HEK293 (cell line): ENCODE data around the gene WRNIP1.

Experiments used
- CTCF ChIA-PET: fragments of 350-600 bp; formaldehyde crosslinking; extraction: SDS; loops from one replicate; lab custom pipeline; 2021; ENCODE audit warnings: antibody characterized with exemption; lab: Yijun Ruan, JAX
- POLR2A ChIA-PET: fragments of 300-600 bp; formaldehyde crosslinking; extraction: SDS; loops from one replicate; lab custom pipeline; 2020; ENCODE audit warnings: antibody characterized with exemption, inconsistent platforms; lab: Yijun Ruan, JAX
- H3K27ac ChIP-seq: fragments of 200-500 bp; sonication (Bioruptor generic); 2 replicates; pipeline ENCODE4 v1.5.1; 2014; ENCODE audit warnings: low read depth, low read length, control low read depth, inconsistent platforms; ENCODE audit errors: extremely low read depth
- H3K36me3 ChIP-seq, 2 experiments: fragments of 200-500 bp in 1 of 2; sonication (Bioruptor generic) in 1 of 2; 1 replicate in 1 of 2; 2 replicates in 1 of 2; pipeline ENCODE4 v1.5.1; 2014 to 2017; ENCODE audit warnings: inconsistent platforms in 2 of 2, low read length in 2 of 2; ENCODE audit not compliant: control insufficient read depth in 2 of 2, insufficient read depth in 1 of 2
- H3K4me1 ChIP-seq: fragments of 200-500 bp; sonication (Bioruptor generic); 2 replicates; pipeline ENCODE4 v1.5.1; 2014; ENCODE audit warnings: mild to moderate bottlenecking, low read length, inconsistent platforms; ENCODE audit not compliant: control insufficient read depth, insufficient read depth
- H3K4me3 ChIP-seq: 2 replicates; pipeline ENCODE4 v1.5.1; 2011; ENCODE audit warnings: low read depth, mild to moderate bottlenecking, control low read depth, low read length, moderate library complexity
- H3K9me3 ChIP-seq: fragments of 200-500 bp; sonication (Bioruptor generic); 2 replicates; pipeline ENCODE4 v1.5.1; 2014; ENCODE audit warnings: low read depth, low read length, inconsistent platforms; ENCODE audit not compliant: control insufficient read depth, insufficient read depth
- GLIS1 ChIP-seq: fragments of 450-650 bp; formaldehyde crosslinking; IDR thresholded peaks from 2 replicates; pipeline ENCODE4 v1.5.1; 2016; ENCODE audit warnings: missing biosample characterization, missing genetic modification characterization
- HOXA7 ChIP-seq: sonication (generic); formaldehyde crosslinking; IDR thresholded peaks from 2 replicates; pipeline ENCODE4 v1.8.1; 2022; ENCODE audit warnings: missing genetic modification reagents, borderline replicate concordance
- ZNF169 ChIP-seq: fragments of 450-650 bp; formaldehyde crosslinking; IDR thresholded peaks from 2 replicates; pipeline ENCODE4 v1.5.1; 2016; ENCODE audit warnings: missing biosample characterization, missing genetic modification characterization
- ZNF2 ChIP-seq: fragments of 450-650 bp; formaldehyde crosslinking; IDR thresholded peaks from 2 replicates; pipeline ENCODE4 v1.5.1; 2016; ENCODE audit warnings: missing biosample characterization, missing genetic modification characterization
- ZNF211 ChIP-seq: fragments of 450-650 bp; formaldehyde crosslinking; IDR thresholded peaks from 2 replicates; pipeline ENCODE4 v1.5.1; 2016; ENCODE audit warnings: low read depth, missing biosample characterization, missing genetic modification characterization
- ZNF24 ChIP-seq: fragments of 450-650 bp; formaldehyde crosslinking; IDR thresholded peaks from 2 replicates; pipeline ENCODE4 v1.5.1; 2016; ENCODE audit warnings: missing biosample characterization, missing genetic modification characterization
- ZNF248 ChIP-seq: fragments of 450-650 bp; formaldehyde crosslinking; IDR thresholded peaks from 2 replicates; pipeline ENCODE4 v1.5.1; 2017; ENCODE audit warnings: missing biosample characterization, missing genetic modification characterization
- ZNF324 ChIP-seq: fragments of 450-650 bp; formaldehyde crosslinking; IDR thresholded peaks from 2 replicates; pipeline ENCODE4 v1.5.1; 2016; ENCODE audit warnings: missing biosample characterization, missing genetic modification characterization
- ZNF473 ChIP-seq: fragments of 450-650 bp; formaldehyde crosslinking; IDR thresholded peaks from 2 replicates; pipeline ENCODE4 v1.5.1; 2017; ENCODE audit warnings: missing biosample characterization, missing genetic modification characterization
- ZNF548 ChIP-seq: fragments of 450-650 bp; formaldehyde crosslinking; IDR thresholded peaks from 2 replicates; pipeline ENCODE4 v1.5.1; 2016; ENCODE audit warnings: missing biosample characterization, missing genetic modification characterization
- ZNF560 ChIP-seq: fragments of 450-650 bp; formaldehyde crosslinking; IDR thresholded peaks from 2 replicates; pipeline ENCODE4 v1.5.1; 2017; ENCODE audit warnings: missing biosample characterization, missing genetic modification characterization, borderline replicate concordance
- ZNF585B ChIP-seq: fragments of 450-650 bp; formaldehyde crosslinking; IDR thresholded peaks from 2 replicates; pipeline ENCODE4 v1.5.1; 2016; ENCODE audit warnings: missing biosample characterization, missing genetic modification characterization
- ZNF768 ChIP-seq: fragments of 450-650 bp; formaldehyde crosslinking; IDR thresholded peaks from 2 replicates; pipeline ENCODE4 v1.5.1; 2018; ENCODE audit warnings: missing biosample characterization, mild to moderate bottlenecking, missing genetic modification characterization
- ZNF777 ChIP-seq: fragments of 450-650 bp; formaldehyde crosslinking; IDR thresholded peaks from 2 replicates; pipeline ENCODE4 v1.5.1; 2017; ENCODE audit warnings: missing biosample characterization, missing genetic modification characterization, borderline replicate concordance
- TF ChIP-seq, protein P1 (sequence below): fragments of 450-650 bp; formaldehyde crosslinking; conservative IDR thresholded peaks from 2 replicates; pipeline ENCODE4 v1.5.1; 2016; ENCODE audit warnings: low read depth, missing biosample characterization, missing genetic modification characterization
- TF ChIP-seq, protein P2 (sequence below): fragments of 450-650 bp; formaldehyde crosslinking; IDR thresholded peaks from 2 replicates; pipeline ENCODE4 v1.5.1; 2016; ENCODE audit warnings: missing biosample characterization, missing genetic modification characterization, low read depth
- TF ChIP-seq, protein P3 (sequence below): fragments of 450-650 bp; formaldehyde crosslinking; IDR thresholded peaks from 2 replicates; pipeline ENCODE4 v1.5.1; 2016; ENCODE audit warnings: missing biosample characterization, missing genetic modification characterization
- TF ChIP-seq, protein P4 (sequence below): fragments of 450-650 bp; formaldehyde crosslinking; IDR thresholded peaks from 2 replicates; pipeline ENCODE4 v1.5.1; 2016; ENCODE audit warnings: missing biosample characterization, missing genetic modification characterization
- TF ChIP-seq, protein P5 (sequence below): fragments of 450-650 bp; formaldehyde crosslinking; IDR thresholded peaks from 2 replicates; pipeline ENCODE4 v1.5.1; 2017; ENCODE audit warnings: missing biosample characterization, missing genetic modification characterization

WRNIP1 gene

DNA sequence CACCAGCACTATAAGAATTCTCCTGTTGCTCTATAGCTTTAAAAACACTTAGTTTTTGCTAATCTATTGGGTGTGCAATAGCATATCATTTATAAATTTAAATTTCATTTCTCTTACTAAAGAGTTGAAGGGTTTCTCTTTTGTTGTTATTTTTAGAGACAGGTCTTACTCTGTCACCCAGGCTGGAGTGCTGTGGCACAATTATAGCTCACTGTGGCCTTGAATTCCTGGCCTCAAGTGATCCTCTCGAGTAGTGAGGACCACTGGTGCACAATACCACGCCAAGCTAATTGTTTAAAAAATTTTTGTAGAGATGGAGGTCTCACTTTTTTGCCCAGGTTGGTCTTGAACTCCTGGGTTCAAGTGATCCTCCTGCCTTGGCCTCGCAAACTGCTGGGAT is 6.2 kb upstream of the WRNIP1 start:
- Histone ChIP-seq H3K4me3 (no peak overlapping the region), H3K27ac (no peak overlapping the region), H3K4me1 (no peaks in the 10 kb centered on the region), H3K36me3 (no peaks in the 10 kb centered on the region), H3K9me3 (no peaks in the 10 kb centered on the region)
- TF ChIP-seq ZNF211 (tag by site-specific recombination) (no peak), ZNF585B (tag by site-specific recombination) (no peak), GLIS1 (tag by site-specific recombination) (no peak), ZNF473 (tag by site-specific recombination) (no peak), ZNF324 (tag by site-specific recombination) (no peak), ZNF24 (tag by site-specific recombination) (no peak), ZNF777 (tag by site-specific recombination) (no peak), ZNF548 (tag by site-specific recombination) (no peak), ZNF2 (tag by site-specific recombination) (no peak), ZNF768 (tag by site-specific recombination) (no peak), HOXA7 (no peak), ZNF560 (tag by site-specific recombination) (no peak), ZNF169 (tag by site-specific recombination) (no peak), ZNF248 (tag by site-specific recombination) (no peak)
- TF ChIP-seq, protein P1, sequence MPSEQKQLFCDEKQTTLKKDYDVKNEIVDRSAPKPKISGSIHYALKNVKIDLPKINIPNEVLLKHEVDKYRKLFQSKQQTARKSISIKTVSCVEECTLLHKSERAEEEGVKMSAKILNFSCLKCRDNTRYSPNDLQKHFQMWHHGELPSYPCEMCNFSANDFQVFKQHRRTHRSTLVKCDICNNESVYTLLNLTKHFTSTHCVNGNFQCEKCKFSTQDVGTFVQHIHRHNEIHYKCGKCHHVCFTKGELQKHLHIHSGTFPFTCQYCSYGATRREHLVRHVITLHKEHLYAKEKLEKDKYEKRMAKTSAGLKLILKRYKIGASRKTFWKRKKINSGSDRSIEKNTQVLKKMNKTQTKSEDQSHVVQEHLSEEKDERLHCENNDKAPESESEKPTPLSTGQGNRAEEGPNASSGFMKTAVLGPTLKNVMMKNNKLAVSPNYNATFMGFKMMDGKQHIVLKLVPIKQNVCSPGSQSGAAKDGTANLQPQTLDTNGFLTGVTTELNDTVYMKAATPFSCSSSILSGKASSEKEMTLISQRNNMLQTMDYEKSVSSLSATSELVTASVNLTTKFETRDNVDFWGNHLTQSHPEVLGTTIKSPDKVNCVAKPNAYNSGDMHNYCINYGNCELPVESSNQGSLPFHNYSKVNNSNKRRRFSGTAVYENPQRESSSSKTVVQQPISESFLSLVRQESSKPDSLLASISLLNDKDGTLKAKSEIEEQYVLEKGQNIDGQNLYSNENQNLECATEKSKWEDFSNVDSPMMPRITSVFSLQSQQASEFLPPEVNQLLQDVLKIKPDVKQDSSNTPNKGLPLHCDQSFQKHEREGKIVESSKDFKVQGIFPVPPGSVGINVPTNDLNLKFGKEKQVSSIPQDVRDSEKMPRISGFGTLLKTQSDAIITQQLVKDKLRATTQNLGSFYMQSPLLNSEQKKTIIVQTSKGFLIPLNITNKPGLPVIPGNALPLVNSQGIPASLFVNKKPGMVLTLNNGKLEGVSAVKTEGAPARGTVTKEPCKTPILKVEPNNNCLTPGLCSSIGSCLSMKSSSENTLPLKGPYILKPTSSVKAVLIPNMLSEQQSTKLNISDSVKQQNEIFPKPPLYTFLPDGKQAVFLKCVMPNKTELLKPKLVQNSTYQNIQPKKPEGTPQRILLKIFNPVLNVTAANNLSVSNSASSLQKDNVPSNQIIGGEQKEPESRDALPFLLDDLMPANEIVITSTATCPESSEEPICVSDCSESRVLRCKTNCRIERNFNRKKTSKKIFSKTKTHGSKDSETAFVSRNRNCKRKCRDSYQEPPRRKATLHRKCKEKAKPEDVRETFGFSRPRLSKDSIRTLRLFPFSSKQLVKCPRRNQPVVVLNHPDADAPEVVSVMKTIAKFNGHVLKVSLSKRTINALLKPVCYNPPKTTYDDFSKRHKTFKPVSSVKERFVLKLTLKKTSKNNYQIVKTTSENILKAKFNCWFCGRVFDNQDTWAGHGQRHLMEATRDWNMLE (tag by site-specific recombination): no peak
- TF ChIP-seq, protein P2, sequence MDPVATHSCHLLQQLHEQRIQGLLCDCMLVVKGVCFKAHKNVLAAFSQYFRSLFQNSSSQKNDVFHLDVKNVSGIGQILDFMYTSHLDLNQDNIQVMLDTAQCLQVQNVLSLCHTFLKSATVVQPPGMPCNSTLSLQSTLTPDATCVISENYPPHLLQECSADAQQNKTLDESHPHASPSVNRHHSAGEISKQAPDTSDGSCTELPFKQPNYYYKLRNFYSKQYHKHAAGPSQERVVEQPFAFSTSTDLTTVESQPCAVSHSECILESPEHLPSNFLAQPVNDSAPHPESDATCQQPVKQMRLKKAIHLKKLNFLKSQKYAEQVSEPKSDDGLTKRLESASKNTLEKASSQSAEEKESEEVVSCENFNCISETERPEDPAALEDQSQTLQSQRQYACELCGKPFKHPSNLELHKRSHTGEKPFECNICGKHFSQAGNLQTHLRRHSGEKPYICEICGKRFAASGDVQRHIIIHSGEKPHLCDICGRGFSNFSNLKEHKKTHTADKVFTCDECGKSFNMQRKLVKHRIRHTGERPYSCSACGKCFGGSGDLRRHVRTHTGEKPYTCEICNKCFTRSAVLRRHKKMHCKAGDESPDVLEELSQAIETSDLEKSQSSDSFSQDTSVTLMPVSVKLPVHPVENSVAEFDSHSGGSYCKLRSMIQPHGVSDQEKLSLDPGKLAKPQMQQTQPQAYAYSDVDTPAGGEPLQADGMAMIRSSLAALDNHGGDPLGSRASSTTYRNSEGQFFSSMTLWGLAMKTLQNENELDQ (tag by site-specific recombination): no peak
- TF ChIP-seq, protein P3, sequence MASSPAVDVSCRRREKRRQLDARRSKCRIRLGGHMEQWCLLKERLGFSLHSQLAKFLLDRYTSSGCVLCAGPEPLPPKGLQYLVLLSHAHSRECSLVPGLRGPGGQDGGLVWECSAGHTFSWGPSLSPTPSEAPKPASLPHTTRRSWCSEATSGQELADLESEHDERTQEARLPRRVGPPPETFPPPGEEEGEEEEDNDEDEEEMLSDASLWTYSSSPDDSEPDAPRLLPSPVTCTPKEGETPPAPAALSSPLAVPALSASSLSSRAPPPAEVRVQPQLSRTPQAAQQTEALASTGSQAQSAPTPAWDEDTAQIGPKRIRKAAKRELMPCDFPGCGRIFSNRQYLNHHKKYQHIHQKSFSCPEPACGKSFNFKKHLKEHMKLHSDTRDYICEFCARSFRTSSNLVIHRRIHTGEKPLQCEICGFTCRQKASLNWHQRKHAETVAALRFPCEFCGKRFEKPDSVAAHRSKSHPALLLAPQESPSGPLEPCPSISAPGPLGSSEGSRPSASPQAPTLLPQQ (tag by site-specific recombination): no peak
- TF ChIP-seq, protein P4, sequence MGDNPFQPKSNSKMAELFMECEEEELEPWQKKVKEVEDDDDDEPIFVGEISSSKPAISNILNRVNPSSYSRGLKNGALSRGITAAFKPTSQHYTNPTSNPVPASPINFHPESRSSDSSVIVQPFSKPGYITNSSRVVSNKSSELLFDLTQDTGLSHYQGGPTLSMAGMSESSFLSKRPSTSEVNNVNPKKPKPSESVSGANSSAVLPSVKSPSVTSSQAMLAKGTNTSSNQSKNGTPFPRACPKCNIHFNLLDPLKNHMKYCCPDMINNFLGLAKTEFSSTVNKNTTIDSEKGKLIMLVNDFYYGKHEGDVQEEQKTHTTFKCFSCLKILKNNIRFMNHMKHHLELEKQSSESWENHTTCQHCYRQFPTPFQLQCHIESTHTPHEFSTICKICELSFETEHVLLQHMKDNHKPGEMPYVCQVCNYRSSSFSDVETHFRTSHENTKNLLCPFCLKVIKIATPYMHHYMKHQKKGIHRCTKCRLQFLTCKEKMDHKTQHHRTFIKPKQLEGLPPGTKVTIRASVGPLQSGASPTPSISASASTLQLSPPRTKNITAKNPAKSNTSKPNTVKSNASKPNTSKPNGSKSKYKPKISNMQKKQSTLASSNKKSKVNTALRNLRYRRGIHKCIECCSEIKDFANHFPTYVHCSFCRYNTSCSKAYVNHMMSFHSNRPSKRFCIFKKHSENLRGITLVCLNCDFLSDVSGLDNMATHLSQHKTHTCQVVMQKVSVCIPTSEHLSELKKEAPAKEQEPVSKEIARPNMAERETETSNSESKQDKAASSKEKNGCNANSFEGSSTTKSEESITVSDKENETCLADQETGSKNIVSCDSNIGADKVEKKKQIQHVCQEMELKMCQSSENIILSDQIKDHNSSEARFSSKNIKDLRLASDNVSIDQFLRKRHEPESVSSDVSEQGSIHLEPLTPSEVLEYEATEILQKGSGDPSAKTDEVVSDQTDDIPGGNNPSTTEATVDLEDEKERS (tag by site-specific recombination): no peak
- TF ChIP-seq, protein P5, sequence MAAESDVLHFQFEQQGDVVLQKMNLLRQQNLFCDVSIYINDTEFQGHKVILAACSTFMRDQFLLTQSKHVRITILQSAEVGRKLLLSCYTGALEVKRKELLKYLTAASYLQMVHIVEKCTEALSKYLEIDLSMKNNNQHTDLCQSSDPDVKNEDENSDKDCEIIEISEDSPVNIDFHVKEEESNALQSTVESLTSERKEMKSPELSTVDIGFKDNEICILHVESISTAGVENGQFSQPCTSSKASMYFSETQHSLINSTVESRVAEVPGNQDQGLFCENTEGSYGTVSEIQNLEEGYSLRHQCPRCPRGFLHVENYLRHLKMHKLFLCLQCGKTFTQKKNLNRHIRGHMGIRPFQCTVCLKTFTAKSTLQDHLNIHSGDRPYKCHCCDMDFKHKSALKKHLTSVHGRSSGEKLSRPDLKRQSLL (tag by site-specific recombination): no peak
- POLR2A ChIA-PET: no interaction called here
- CTCF ChIA-PET: interaction anchor here (0.7 to 3.4 kb wide), 7 partner anchors 9 to 124 kb away, joined by 3 to 60 read pairs (median 5); partner anchors contain the start of gene MYLK4
